Neural progenitor cell (in vitro differentiated cells): ENCODE results near the gene SIT1. TPM values are rescaled to one million over a fixed set of nuclear protein-coding genes. Genes with fewer than 3 reads are reported as not detected.

Source experiments
- DNase-seq: peaks from one replicate; pipeline ENCODE4 v3.0.0-alpha.2; 2016; ENCODE audit warnings: low spot score
- H2AFZ ChIP-seq: fragments of 200-600 bp; sonication (generic); replicated peaks from 2 replicates; pipeline ENCODE4 v1.6.1; 2016; ENCODE audit warnings: antibody characterized with exemption
- H3F3A ChIP-seq: fragments of 200-600 bp; sonication (generic); 2 replicates; pipeline ENCODE4 v1.6.1; 2016; ENCODE audit warnings: antibody characterized with exemption, low read depth
- H3K27ac ChIP-seq: fragments of 200-600 bp; sonication (generic); 2 replicates; pipeline ENCODE4 v1.5.1; 2016; ENCODE audit warnings: mild to moderate bottlenecking
- H3K27me3 ChIP-seq: fragments of 200-600 bp; sonication (generic); 2 replicates; pipeline ENCODE4 v1.6.1; 2016; ENCODE audit warnings: mild to moderate bottlenecking, moderate library complexity
- H3K36me3 ChIP-seq: fragments of 200-600 bp; sonication (generic); 2 replicates; pipeline ENCODE4 v1.5.1; 2016
- H3K4me1 ChIP-seq: fragments of 200-600 bp; sonication (generic); 2 replicates; pipeline ENCODE4 v1.6.1; 2016; ENCODE audit warnings: mixed run types
- H3K4me2 ChIP-seq: fragments of 200-600 bp; sonication (generic); 2 replicates; pipeline ENCODE4 v1.6.1; 2016
- H3K4me3 ChIP-seq: fragments of 200-600 bp; sonication (generic); 2 replicates; pipeline ENCODE4 v1.5.1; 2016
- H3K79me2 ChIP-seq: fragments of 200-600 bp; sonication (generic); 2 replicates; pipeline ENCODE4 v1.6.1; 2016; ENCODE audit warnings: low read depth
- H3K9ac ChIP-seq: fragments of 200-600 bp; sonication (generic); 2 replicates; pipeline ENCODE4 v1.6.1; 2016
- H3K9me3 ChIP-seq: fragments of 200-600 bp; sonication (generic); 2 replicates; pipeline ENCODE4 v1.5.1; 2016; ENCODE audit warnings: low read depth
- H4K20me1 ChIP-seq: fragments of 200-600 bp; sonication (generic); 2 replicates; pipeline ENCODE4 v1.6.1; 2016; ENCODE audit warnings: low read depth
- H3K27ac Mint-ChIP-seq: 3 replicates; pipeline ENCODE4 v1.8.0; 2021; ENCODE audit warnings: mixed read lengths
- H3K27me3 Mint-ChIP-seq: 2 replicates; pipeline ENCODE4 v1.8.0; 2022; ENCODE audit warnings: low read depth, mild to moderate bottlenecking, inconsistent platforms, moderate library complexity, mixed read lengths; ENCODE audit not compliant: insufficient read depth
- H3K36me3 Mint-ChIP-seq: 3 replicates; pipeline ENCODE4 v1.8.0; 2021; ENCODE audit warnings: mixed read lengths
- H3K4me1 Mint-ChIP-seq: 3 replicates; pipeline ENCODE4 v1.8.0; 2021; ENCODE audit warnings: mixed read lengths
- H3K4me3 Mint-ChIP-seq: 3 replicates; pipeline ENCODE4 v1.8.0; 2021; ENCODE audit warnings: mild to moderate bottlenecking, moderate library complexity, mixed read lengths
- H3K9me3 Mint-ChIP-seq: 3 replicates; pipeline ENCODE4 v1.8.0; 2020; ENCODE audit warnings: mixed read lengths
- EZH2 ChIP-seq: fragments of 200-600 bp; sonication (generic); IDR thresholded peaks from 2 replicates; pipeline ENCODE4 v1.6.1; 2017; ENCODE audit warnings: antibody characterized with exemption, mild to moderate bottlenecking, moderate library complexity
- EZH2phosphoT487 ChIP-seq: fragments of 200-600 bp; sonication (generic); IDR thresholded peaks from 2 replicates; pipeline ENCODE4 v1.6.1; 2017; ENCODE audit warnings: antibody characterized with exemption
- total RNA-seq: library from RNA; depleted of rRNA; stranded (reverse); fragments of >200 nt; gene quantifications from 2 replicates; pipeline ENCODE4 v1.2.3, GENCODE V29; 2015; ENCODE audit warnings: low replicate concordance
- TF ChIP-seq, protein P1 (sequence below): fragments of 200-600 bp; sonication (generic); IDR thresholded peaks from 2 replicates; pipeline ENCODE4 v1.5.1; 2017; ENCODE audit warnings: antibody characterized with exemption, mild to moderate bottlenecking

The SIT1 gene
- total RNA-seq, 1 donor from 2014 or later, result 0.86 TPM

DNA sequence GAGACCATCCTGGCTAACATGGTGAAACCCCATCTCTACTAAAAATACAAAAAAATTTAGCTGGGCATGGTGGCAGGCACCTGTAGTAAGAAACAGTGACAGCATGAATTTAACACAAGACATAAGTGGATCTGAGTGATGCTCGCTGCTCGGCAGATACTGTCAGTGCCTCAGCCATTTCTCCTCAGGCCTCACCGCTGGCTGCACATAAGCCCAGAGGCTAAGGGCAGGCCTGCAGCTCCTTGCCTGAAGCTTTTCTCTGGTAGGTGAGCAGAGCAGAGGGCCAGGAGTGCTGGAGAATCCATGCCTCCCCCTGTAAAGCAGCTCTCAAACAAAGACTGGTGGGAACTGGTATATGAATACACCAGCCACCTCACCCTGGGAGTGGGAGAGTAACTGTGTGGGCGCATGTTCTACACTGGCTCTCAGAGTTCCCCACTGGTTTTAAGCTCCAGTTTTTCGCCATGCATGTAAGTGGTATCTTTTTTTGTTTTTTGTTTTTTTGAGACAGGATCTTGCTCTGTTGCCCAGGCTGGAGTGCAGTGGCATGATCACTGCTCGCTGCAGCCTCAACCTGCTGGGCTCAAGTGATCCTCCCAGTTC lies 22.2 kb downstream of the SIT1 start:
- DNase-seq, result no peak
- Mint-ChIP-seq H3K9me3 (no peaks in the 10 kb centered on the region), H3K27me3 (no peaks in the 10 kb centered on the region), H3K27ac (no peak overlapping the region), H3K36me3 (no peaks in the 10 kb centered on the region), H3K4me1 (no peaks in the 10 kb centered on the region), H3K4me3 (no peak overlapping the region)
- H3K27ac ChIP-seq, result no peak overlapping the region
- TF ChIP-seq, protein P1, sequence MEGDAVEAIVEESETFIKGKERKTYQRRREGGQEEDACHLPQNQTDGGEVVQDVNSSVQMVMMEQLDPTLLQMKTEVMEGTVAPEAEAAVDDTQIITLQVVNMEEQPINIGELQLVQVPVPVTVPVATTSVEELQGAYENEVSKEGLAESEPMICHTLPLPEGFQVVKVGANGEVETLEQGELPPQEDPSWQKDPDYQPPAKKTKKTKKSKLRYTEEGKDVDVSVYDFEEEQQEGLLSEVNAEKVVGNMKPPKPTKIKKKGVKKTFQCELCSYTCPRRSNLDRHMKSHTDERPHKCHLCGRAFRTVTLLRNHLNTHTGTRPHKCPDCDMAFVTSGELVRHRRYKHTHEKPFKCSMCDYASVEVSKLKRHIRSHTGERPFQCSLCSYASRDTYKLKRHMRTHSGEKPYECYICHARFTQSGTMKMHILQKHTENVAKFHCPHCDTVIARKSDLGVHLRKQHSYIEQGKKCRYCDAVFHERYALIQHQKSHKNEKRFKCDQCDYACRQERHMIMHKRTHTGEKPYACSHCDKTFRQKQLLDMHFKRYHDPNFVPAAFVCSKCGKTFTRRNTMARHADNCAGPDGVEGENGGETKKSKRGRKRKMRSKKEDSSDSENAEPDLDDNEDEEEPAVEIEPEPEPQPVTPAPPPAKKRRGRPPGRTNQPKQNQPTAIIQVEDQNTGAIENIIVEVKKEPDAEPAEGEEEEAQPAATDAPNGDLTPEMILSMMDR, result no peak
- TF ChIP-seq EZH2phosphoT487 (no peak), EZH2 (no peak)
- no peaks in the 10 kb centered on the region for H4K20me1 ChIP-seq
- no peak overlapping the region for H3K9ac ChIP-seq
- H3F3A ChIP-seq, result no peaks in the 10 kb centered on the region
- H3K4me3 ChIP-seq, result no peak overlapping the region
- no peak overlapping the region for H3K4me2 ChIP-seq
- no peak overlapping the region for H2AFZ ChIP-seq
- no peaks in the 10 kb centered on the region for H3K36me3 ChIP-seq
- no peaks in the 10 kb centered on the region for H3K27me3 ChIP-seq
- no peaks in the 10 kb centered on the region for H3K9me3 ChIP-seq
- no peaks in the 10 kb centered on the region for H3K79me2 ChIP-seq
- no peaks in the 10 kb centered on the region for H3K4me1 ChIP-seq

DNA sequence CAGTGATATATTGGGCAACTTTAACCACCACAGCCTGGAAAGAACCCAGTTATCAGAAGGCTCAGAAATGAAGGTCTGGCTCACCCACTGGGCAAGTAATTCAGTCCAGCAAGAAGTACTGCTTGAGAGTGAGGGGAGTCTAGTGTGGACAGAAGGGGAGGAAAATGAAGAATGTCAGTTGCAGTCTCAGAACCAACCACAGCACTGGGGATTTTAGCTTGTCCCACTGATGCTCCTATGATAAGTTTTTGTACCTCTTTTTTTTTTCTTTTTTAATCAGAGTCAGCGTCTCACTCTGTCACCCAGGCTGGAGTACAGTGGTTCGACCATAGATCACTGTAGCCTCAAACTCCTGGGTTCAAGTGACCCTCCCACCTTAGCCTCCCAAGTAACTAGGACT lies 23.2 kb downstream of the SIT1 start:
- H3K27me3 Mint-ChIP-seq, result no peaks in the 10 kb centered on the region
- Histone ChIP-seq H3K9me3 (no peaks in the 10 kb centered on the region), H2AFZ (no peak overlapping the region)

DNA sequence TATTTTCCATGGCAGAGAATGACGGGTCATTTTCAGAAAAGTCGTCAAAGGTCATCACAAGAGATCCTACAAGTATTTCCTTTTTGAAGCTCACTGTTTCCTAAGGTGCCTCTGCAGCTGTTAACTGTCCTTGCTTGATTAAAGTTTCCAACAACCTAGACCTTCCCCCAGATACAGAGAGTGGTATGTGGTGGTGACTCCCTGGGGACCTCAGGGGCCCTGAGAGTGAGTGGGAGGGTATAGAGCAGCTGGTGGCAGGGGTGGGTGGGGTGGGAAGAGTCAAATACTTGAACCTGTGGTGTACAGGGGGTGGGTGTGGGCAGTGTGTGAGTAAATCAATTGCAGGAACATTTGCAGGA lies 31.0 kb downstream of the SIT1 start:
- H3K9me3 ChIP-seq, result no peaks in the 10 kb centered on the region
- peaks cover 17% of the 10 kb centered on the region for H3K4me1 ChIP-seq
- Mint-ChIP-seq H3K4me1 (peaks cover 21% of the 10 kb centered on the region), H3K27me3 (peaks cover 32% of the 10 kb centered on the region), H3K9me3 (no peaks in the 10 kb centered on the region), H3K27ac (no peak overlapping the region), H3K36me3 (no peaks in the 10 kb centered on the region), H3K4me3 (no peak overlapping the region)
- no peak overlapping the region for H3K27ac ChIP-seq
- peaks cover 5% of the 10 kb centered on the region for H3F3A ChIP-seq
- no peaks in the 10 kb centered on the region for H4K20me1 ChIP-seq
- no peaks in the 10 kb centered on the region for H3K36me3 ChIP-seq
- no peak overlapping the region for H3K4me2 ChIP-seq
- no peak overlapping the region for H3K9ac ChIP-seq
- H3K79me2 ChIP-seq, result no peaks in the 10 kb centered on the region
- no peak overlapping the region for H2AFZ ChIP-seq
- TF ChIP-seq EZH2phosphoT487 (no peak), EZH2 (no peak)
- no peak overlapping the region for H3K4me3 ChIP-seq
- no peak for DNase-seq
- H3K27me3 ChIP-seq, result peaks cover 41% of the 10 kb centered on the region

More for the DNA sequence above, 23.2 kb downstream of the SIT1 start:
- Histone ChIP-seq H3K79me2 (no peaks in the 10 kb centered on the region), H3K9ac (no peak overlapping the region), H3K4me2 (no peak overlapping the region), H3K27ac (no peak overlapping the region), H3K27me3 (no peaks in the 10 kb centered on the region), H4K20me1 (no peaks in the 10 kb centered on the region), H3K36me3 (no peaks in the 10 kb centered on the region), H3K4me3 (no peak overlapping the region), H3K4me1 (no peaks in the 10 kb centered on the region), H3F3A (no peaks in the 10 kb centered on the region)
- no peak for DNase-seq
- Mint-ChIP-seq H3K4me3 (no peak overlapping the region), H3K27ac (no peak overlapping the region), H3K4me1 (no peaks in the 10 kb centered on the region), H3K36me3 (no peaks in the 10 kb centered on the region), H3K9me3 (no peaks in the 10 kb centered on the region)
- TF ChIP-seq, protein P1, result no peak
- TF ChIP-seq EZH2phosphoT487, result no peak
- TF ChIP-seq EZH2, result no peak

DNA sequence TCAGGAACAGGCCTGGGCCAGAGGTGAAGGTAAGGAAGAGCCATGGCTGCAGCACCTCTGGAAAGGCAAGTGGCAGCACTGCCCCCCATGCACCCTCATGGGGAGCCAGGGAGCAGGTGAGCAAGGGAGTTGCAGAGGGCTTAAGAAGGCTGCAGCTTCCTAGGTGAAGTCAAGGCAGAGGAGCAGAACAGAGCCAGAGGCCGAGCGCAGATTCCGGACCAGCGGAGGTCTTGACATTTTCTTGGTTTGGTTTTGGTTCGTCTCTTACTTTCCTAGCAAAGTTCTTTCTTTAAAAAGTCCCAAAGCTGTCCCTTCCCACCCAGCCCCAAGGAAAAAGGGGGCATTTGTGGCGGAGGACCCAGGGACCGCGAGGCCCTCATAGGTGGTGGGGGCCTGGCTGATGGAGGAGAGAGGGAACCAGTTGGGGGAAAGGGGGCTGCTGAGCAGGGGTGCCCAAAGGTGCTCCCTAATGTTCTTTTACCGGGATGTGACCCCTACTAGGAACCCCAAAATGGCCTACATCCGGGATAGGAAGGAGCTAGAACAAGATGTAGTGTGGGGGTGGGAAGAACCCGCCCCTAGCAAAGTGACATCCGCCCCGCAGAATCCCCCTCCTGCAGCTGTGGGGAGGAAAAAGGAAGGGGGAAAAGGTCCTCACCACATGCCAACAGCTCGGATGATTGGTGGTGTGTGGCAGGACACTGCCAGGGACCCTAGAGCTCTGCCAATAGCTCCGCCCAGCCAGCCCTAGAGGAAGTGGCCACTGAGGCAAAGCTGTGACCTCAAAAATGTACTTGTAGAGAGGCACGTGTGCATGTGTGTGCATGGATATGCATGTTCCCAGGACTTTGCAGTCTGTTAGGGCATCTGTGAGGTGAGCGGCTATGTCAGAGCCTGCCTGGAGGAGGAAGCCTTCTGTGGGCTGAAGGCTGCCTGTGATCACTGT lies 31.6 kb downstream of the SIT1 start:
- no peak overlapping the region for H2AFZ ChIP-seq
- no peaks in the 10 kb centered on the region for H3K79me2 ChIP-seq
- no peaks in the 10 kb centered on the region for H3K36me3 Mint-ChIP-seq
- peaks cover 5% of the 10 kb centered on the region for H3F3A ChIP-seq
- DNase-seq, result no peak
- H4K20me1 ChIP-seq, result no peaks in the 10 kb centered on the region
- no peaks in the 10 kb centered on the region for H3K9me3 Mint-ChIP-seq
- H3K4me1 Mint-ChIP-seq, result peaks cover 21% of the 10 kb centered on the region
- H3K27me3 Mint-ChIP-seq, result peaks cover 35% of the 10 kb centered on the region
- peak overlapping the region; percentile 33 for H3K4me3 Mint-ChIP-seq
- no peak overlapping the region for H3K4me3 ChIP-seq
- no peak overlapping the region for H3K27ac ChIP-seq
- H3K9me3 ChIP-seq, result no peaks in the 10 kb centered on the region
- no peak overlapping the region for H3K27ac Mint-ChIP-seq
- no peak overlapping the region for H3K9ac ChIP-seq
- no peaks in the 10 kb centered on the region for H3K36me3 ChIP-seq
- H3K27me3 ChIP-seq, result peaks cover 47% of the 10 kb centered on the region
- TF ChIP-seq, protein P1, result no peak
- no peak for TF ChIP-seq EZH2phosphoT487
- TF ChIP-seq EZH2, result no peak
- peaks cover 17% of the 10 kb centered on the region for H3K4me1 ChIP-seq
- no peak overlapping the region for H3K4me2 ChIP-seq
